ENCODE measurements around the gene ATXN7L3.

ATXN7L3 gene

GRCh38 chr17:44167181-44167861 lies 32.4 kb downstream of the ATXN7L3 start:
- TF ChIP-seq EZH2phosphoT487 (conservative IDR thresholded peaks at IDR 0.05; ENCODE audit: low read length): no peak
- no peak for TF ChIP-seq CTCF (IDR thresholded peaks at IDR 0.05; ENCODE audit: insufficient read depth, low read length, poor library complexity, severe bottlenecking)
- no peaks in the 10 kb centered on the region for H4K20me1 ChIP-seq (ENCODE audit: low read depth, low read length)
- no peaks in the 10 kb centered on the region for H3K9me2 ChIP-seq (replicated peaks; ENCODE audit: insufficient read depth, low read length)
- no peak overlapping the region for H2AFZ ChIP-seq (ENCODE audit: low read depth, low read length, severe bottlenecking)
- no peaks in the 10 kb centered on the region for H3K36me3 ChIP-seq (ENCODE audit: low read length)
- no peak overlapping the region for H3K9ac ChIP-seq (ENCODE audit: low read length)
- H3K79me2 ChIP-seq (ENCODE audit: insufficient read depth, low read length): no peaks in the 10 kb centered on the region
- no peak overlapping the region for H3K4me2 ChIP-seq (ENCODE audit: low read depth, low read length, poor library complexity, severe bottlenecking)
- no peaks in the 10 kb centered on the region for H3K27me3 ChIP-seq (ENCODE audit: low read length)
- no peak overlapping the region for H3K4me3 ChIP-seq (ENCODE audit: insufficient read depth, low read length, poor library complexity, severe bottlenecking)
- H3F3A ChIP-seq (ENCODE audit: insufficient read depth): no peaks in the 10 kb centered on the region
- H3K27ac ChIP-seq (ENCODE audit: low read depth, low read length): no peak overlapping the region
- no peaks in the 10 kb centered on the region for H3K9me3 ChIP-seq (ENCODE audit: insufficient read depth, low read length)

GRCh38 chr17:44164476-44164875 lies 35.2 kb downstream of the ATXN7L3 start:
- H3K27me3 ChIP-seq (ENCODE audit: low read length): no peaks in the 10 kb centered on the region
- H3K36me3 ChIP-seq (ENCODE audit: low read length): no peaks in the 10 kb centered on the region
- TF ChIP-seq EZH2phosphoT487 (conservative IDR thresholded peaks at IDR 0.05; ENCODE audit: low read length): no peak
- TF ChIP-seq CTCF (IDR thresholded peaks at IDR 0.05; ENCODE audit: insufficient read depth, low read length, poor library complexity, severe bottlenecking): no peak
- no peak overlapping the region for H3K27ac ChIP-seq (ENCODE audit: low read depth, low read length)
- no peak overlapping the region for H3K4me3 ChIP-seq (ENCODE audit: insufficient read depth, low read length, poor library complexity, severe bottlenecking)
- H2AFZ ChIP-seq (ENCODE audit: low read depth, low read length, severe bottlenecking): no peak overlapping the region
- H3K79me2 ChIP-seq (ENCODE audit: insufficient read depth, low read length): no peaks in the 10 kb centered on the region
- no peaks in the 10 kb centered on the region for H4K20me1 ChIP-seq (ENCODE audit: low read depth, low read length)
- H3K4me2 ChIP-seq (ENCODE audit: low read depth, low read length, poor library complexity, severe bottlenecking): no peak overlapping the region
- H3F3A ChIP-seq (ENCODE audit: insufficient read depth): no peaks in the 10 kb centered on the region
- H3K9me2 ChIP-seq (replicated peaks; ENCODE audit: insufficient read depth, low read length): no peaks in the 10 kb centered on the region
- no peaks in the 10 kb centered on the region for H3K9me3 ChIP-seq (ENCODE audit: insufficient read depth, low read length)
- H3K9ac ChIP-seq (ENCODE audit: low read length): no peak overlapping the region

- H3K9me2 ChIP-seq (replicated peaks; ENCODE audit: insufficient read depth, low read length): no peaks in the 10 kb centered on the region
- no peaks in the 10 kb centered on the region for H3K79me2 ChIP-seq (ENCODE audit: insufficient read depth, low read length)
- H3F3A ChIP-seq (ENCODE audit: insufficient read depth): no peaks in the 10 kb centered on the region
- H2AFZ ChIP-seq (ENCODE audit: low read depth, low read length, severe bottlenecking): no peak overlapping the region
- H3K27me3 ChIP-seq (ENCODE audit: low read length): no peaks in the 10 kb centered on the region
- no peak overlapping the region for H3K4me2 ChIP-seq (ENCODE audit: low read depth, low read length, poor library complexity, severe bottlenecking)
- H3K9me3 ChIP-seq (ENCODE audit: insufficient read depth, low read length): no peaks in the 10 kb centered on the region
- H3K27ac ChIP-seq (ENCODE audit: low read depth, low read length): no peak overlapping the region
- no peak overlapping the region for H3K4me3 ChIP-seq (ENCODE audit: insufficient read depth, low read length, poor library complexity, severe bottlenecking)
- no peak overlapping the region for H3K9ac ChIP-seq (ENCODE audit: low read length)
- H4K20me1 ChIP-seq (ENCODE audit: low read depth, low read length): no peaks in the 10 kb centered on the region
- no peaks in the 10 kb centered on the region for H3K36me3 ChIP-seq (ENCODE audit: low read length)
- TF ChIP-seq EZH2phosphoT487 (conservative IDR thresholded peaks at IDR 0.05; ENCODE audit: low read length) (no peak), CTCF (IDR thresholded peaks at IDR 0.05; ENCODE audit: insufficient read depth, low read length, poor library complexity, severe bottlenecking) (no peak)
These were observed 40.0 kb downstream of the ATXN7L3 start for GRCh38 chr17:44159519-44160210.
